PFSK-1 (cell line): ENCODE data around the gene KAT2B.

Experiments used
- FOXP2 ChIP-seq: optimal IDR thresholded peaks from 2 replicates; pipeline ENCODE3; 2011; ENCODE audit warnings: borderline replicate concordance, control low read depth, inconsistent platforms; ENCODE audit not compliant: insufficient read depth; ENCODE audit errors: extremely low read length, extremely low read depth
- POLR2AphosphoS5 ChIP-seq: IDR thresholded peaks from 2 replicates; pipeline ENCODE4 v1.6.1; 2012; ENCODE audit warnings: low read depth, mild to moderate bottlenecking, control low read depth, low read length, moderate library complexity
- REST ChIP-seq, 2 experiments: IDR thresholded peaks; 2 replicates each; pipeline versions ENCODE4 v1.6.1 to v1.8.0; 2011 to 2012; ENCODE audit warnings: low read depth in 2 of 2, low read length in 2 of 2, control low read depth in 1 of 2, inconsistent platforms in 1 of 2, mild to moderate bottlenecking in 1 of 2, moderate library complexity in 1 of 2; ENCODE audit not compliant: insufficient read depth in 1 of 2
- SIN3A ChIP-seq: IDR thresholded peaks from 2 replicates; pipeline ENCODE4 v1.6.1; 2012; ENCODE audit warnings: mild to moderate bottlenecking, low read length, moderate library complexity, borderline replicate concordance; ENCODE audit not compliant: insufficient read depth
- TAF1 ChIP-seq: IDR thresholded peaks from 2 replicates; pipeline ENCODE4 v1.6.1; 2012; ENCODE audit warnings: low read length, control low read depth, borderline replicate concordance; ENCODE audit not compliant: insufficient read depth

Gene KAT2B

GRCh38 chr3:20108869-20109268, 68.6 kb downstream of the KAT2B start:
- TF ChIP-seq TAF1: no peak
- TF ChIP-seq SIN3A: no peak
- no peak for TF ChIP-seq POLR2AphosphoS5
- TF ChIP-seq REST (IDR thresholded peaks at IDR 0.05; ENCODE audit: insufficient read depth in 1 of 2, low read depth in 2 of 2, low read length in 2 of 2): no peak
- no peak for TF ChIP-seq FOXP2

DNA sequence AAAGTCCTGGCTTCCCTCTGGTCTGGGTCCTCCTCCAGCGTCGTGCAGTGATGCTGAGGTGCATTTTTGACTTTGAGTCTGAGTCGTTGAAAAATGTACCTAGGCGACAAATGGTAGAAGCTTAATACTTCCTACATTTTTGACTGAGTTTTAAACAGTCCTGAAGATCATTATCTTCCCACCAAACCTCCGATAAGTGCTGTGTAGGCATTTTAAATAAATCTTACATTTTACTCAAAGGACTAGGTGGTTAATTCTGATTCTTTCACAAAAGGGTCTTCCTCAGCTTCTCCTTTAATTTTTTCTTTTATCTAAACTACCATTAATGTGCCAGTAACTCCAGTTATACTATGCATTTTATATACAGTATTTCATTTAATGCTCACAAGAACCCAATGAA, 70.6 kb downstream of the KAT2B start:
- TF ChIP-seq POLR2AphosphoS5 (no peak), SIN3A (no peak), REST (IDR thresholded peaks at IDR 0.05; ENCODE audit: insufficient read depth in 1 of 2, low read depth in 2 of 2, low read length in 2 of 2) (no peak), TAF1 (no peak), FOXP2 (no peak)

- TF ChIP-seq REST (IDR thresholded peaks at IDR 0.05; ENCODE audit: insufficient read depth in 1 of 2, low read depth in 2 of 2, low read length in 2 of 2) (no peak), FOXP2 (no peak), POLR2AphosphoS5 (no peak), TAF1 (no peak), SIN3A (no peak)
Observed at GRCh38 chr3:20111836-20112235, 71.6 kb downstream of the KAT2B start.

DNA sequence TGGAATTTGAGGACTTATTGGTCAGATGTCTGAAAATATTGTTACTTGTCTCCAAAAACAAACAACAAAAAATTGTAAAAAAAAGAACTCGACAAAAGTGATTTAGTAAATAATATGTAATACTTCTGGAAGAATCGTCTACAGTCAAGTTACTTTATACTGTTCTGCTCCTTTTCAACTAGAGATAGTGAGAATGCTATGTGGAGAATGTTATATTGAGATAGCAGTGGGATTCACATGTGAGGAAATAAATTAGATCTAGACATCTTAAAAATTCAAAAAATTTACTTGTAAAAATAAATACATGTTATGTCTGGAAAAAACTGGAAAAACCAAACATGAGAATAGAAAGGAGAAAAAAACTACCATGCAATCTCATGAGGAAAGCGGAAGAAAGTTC, 80.8 kb downstream of the KAT2B start:
- no peak for TF ChIP-seq REST (IDR thresholded peaks at IDR 0.05; ENCODE audit: insufficient read depth in 1 of 2, low read depth in 2 of 2, low read length in 2 of 2)
- TF ChIP-seq FOXP2: no peak
- TF ChIP-seq SIN3A: no peak
- TF ChIP-seq POLR2AphosphoS5: no peak
- TF ChIP-seq TAF1: no peak

DNA sequence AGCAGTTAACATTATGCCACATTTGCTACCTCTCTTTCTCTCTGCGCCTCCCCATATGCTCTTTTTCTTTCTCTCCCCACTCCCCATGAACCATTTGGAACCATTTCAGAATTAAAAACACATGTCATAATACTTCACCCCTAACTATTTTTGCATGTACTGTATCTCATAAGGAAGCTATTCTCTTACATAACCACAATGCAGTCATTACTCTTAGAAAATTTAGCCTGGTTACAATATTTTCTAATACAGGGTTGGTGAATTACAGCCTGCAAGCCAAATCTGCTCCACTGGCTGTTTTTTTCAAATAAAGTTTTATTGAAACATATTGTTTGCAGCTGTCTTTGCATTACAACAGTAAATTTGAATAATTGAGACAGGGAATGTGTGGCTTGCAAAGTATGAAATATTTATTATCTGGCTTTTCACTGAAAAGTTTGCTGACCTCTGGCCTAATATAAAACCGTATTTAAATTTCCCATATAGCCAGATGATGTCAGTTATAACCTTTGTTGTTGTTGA, 82.9 kb downstream of the KAT2B start:
- TF ChIP-seq TAF1 (no peak), SIN3A (no peak), POLR2AphosphoS5 (no peak), REST (IDR thresholded peaks at IDR 0.05; ENCODE audit: insufficient read depth in 1 of 2, low read depth in 2 of 2, low read length in 2 of 2) (no peak), FOXP2 (no peak)
